ENCODE data around the gene TAF8. TPM values are rescaled to one million over a fixed set of nuclear protein-coding genes. Genes with fewer than 3 reads are reported as not detected.
A peak's percentile ranks its signal among the peaks of the same experiment; 100 is the strongest.

Gene TAF8
- polyA plus RNA-seq, 3 donors: 19.9 to 25.8 (median 20.4) TPM

- no peak for DNase-seq (ENCODE audit: extremely low read depth in 1 of 11, low read depth in 9 of 11, low spot score in 4 of 11)
Measured at GRCh38 chr6:42046464-42047212, 3.7 kb upstream of the TAF8 start.

GRCh38 chr6:42047213-42047590, 3.1 kb upstream of the TAF8 start:
- no peak for DNase-seq (ENCODE audit: extremely low read depth in 1 of 11, low read depth in 9 of 11, low spot score in 4 of 11)

- no peak for DNase-seq (ENCODE audit: extremely low read depth in 1 of 11, low read depth in 9 of 11, low spot score in 4 of 11)
Measured at GRCh38 chr6:42047790-42048405, 2.4 kb upstream of the TAF8 start.

- no peak for DNase-seq (ENCODE audit: extremely low read depth in 1 of 11, low read depth in 9 of 11, low spot score in 4 of 11)
Measured at GRCh38 chr6:42049116-42049809, 1.1 kb upstream of the TAF8 start.

GRCh38 chr6:42049948-42050296, 402 bp upstream of the TAF8 start:
- DNase-seq (ENCODE audit: extremely low read depth in 1 of 11, low read depth in 9 of 11, low spot score in 4 of 11): no peak

- no peak for DNase-seq (ENCODE audit: extremely low read depth in 1 of 11, low read depth in 9 of 11, low spot score in 4 of 11)
Measured at GRCh38 chr6:42051268-42051653, 937 bp downstream of the TAF8 start.

- no peak for DNase-seq (ENCODE audit: extremely low read depth in 1 of 11, low read depth in 9 of 11, low spot score in 4 of 11)
Measured at GRCh38 chr6:42053601-42054000, 3.3 kb downstream of the TAF8 start.

- no peak for DNase-seq (ENCODE audit: extremely low read depth in 1 of 11, low read depth in 9 of 11, low spot score in 4 of 11)
Measured at GRCh38 chr6:42059743-42060142, 9.4 kb downstream of the TAF8 start.

- no peak for DNase-seq (ENCODE audit: extremely low read depth in 1 of 11, low read depth in 9 of 11, low spot score in 4 of 11)
Measured at GRCh38 chr6:42066156-42066675, 15.9 kb downstream of the TAF8 start.

- DNase-seq (ENCODE audit: extremely low read depth in 1 of 11, low read depth in 9 of 11, low spot score in 4 of 11): no peak
Measured at GRCh38 chr6:42068173-42068572, 17.8 kb downstream of the TAF8 start.

GRCh38 chr6:42068872-42069522, 18.7 kb downstream of the TAF8 start:
- DNase-seq (ENCODE audit: extremely low read depth in 1 of 11, low read depth in 9 of 11, low spot score in 4 of 11): no peak

- no peak for DNase-seq (ENCODE audit: extremely low read depth in 1 of 11, low read depth in 9 of 11, low spot score in 4 of 11)
Measured at GRCh38 chr6:42071881-42072583, 21.7 kb downstream of the TAF8 start.

- no peak for DNase-seq (ENCODE audit: extremely low read depth in 1 of 11, low read depth in 9 of 11, low spot score in 4 of 11)
Measured at GRCh38 chr6:42073287-42073686, 23.0 kb downstream of the TAF8 start.

GRCh38 chr6:42075159-42075838, 25.0 kb downstream of the TAF8 start:
- DNase-seq (ENCODE audit: extremely low read depth in 1 of 11, low read depth in 9 of 11, low spot score in 4 of 11): peak in 10 of 11 donors; percentile 58 to 79 (median 66)

GRCh38 chr6:42078386-42078785, 28.1 kb downstream of the TAF8 start:
- no peak for DNase-seq (ENCODE audit: extremely low read depth in 1 of 11, low read depth in 9 of 11, low spot score in 4 of 11)

- DNase-seq (ENCODE audit: extremely low read depth in 1 of 11, low read depth in 9 of 11, low spot score in 4 of 11): no peak
Measured at GRCh38 chr6:42079941-42080464, 29.7 kb downstream of the TAF8 start.

GRCh38 chr6:42083530-42083929, 33.2 kb downstream of the TAF8 start:
- DNase-seq (ENCODE audit: extremely low read depth in 1 of 11, low read depth in 9 of 11, low spot score in 4 of 11): no peak

- DNase-seq (ENCODE audit: extremely low read depth in 1 of 11, low read depth in 9 of 11, low spot score in 4 of 11): no peak
Measured at GRCh38 chr6:42084889-42085288, 34.6 kb downstream of the TAF8 start.
